ENCODE results near the gene MIOS. TPM values are rescaled to one million over a fixed set of nuclear protein-coding genes. Genes with fewer than 3 reads are reported as not detected.

MIOS gene
- total RNA-seq, 1 donor from 2014 or later: 15.1 TPM

GRCh38 chr7:7539711-7540110 lies 27.0 kb upstream of the MIOS start:
- Mint-ChIP-seq H3K27me3 (ENCODE audit: low read depth) (no peaks in the 10 kb centered on the region), H3K4me3 (ENCODE audit: unreplicated experiment) (no peak overlapping the region), H3K36me3 (ENCODE audit: low read depth) (no peaks in the 10 kb centered on the region), H3K27ac (ENCODE audit: unreplicated experiment) (no peak overlapping the region), H3K4me1 (ENCODE audit: low read depth) (peaks cover 8% of the 10 kb centered on the region), H3K9me3 (ENCODE audit: low read depth) (no peaks in the 10 kb centered on the region)
- TF ChIP-seq, protein P1, sequence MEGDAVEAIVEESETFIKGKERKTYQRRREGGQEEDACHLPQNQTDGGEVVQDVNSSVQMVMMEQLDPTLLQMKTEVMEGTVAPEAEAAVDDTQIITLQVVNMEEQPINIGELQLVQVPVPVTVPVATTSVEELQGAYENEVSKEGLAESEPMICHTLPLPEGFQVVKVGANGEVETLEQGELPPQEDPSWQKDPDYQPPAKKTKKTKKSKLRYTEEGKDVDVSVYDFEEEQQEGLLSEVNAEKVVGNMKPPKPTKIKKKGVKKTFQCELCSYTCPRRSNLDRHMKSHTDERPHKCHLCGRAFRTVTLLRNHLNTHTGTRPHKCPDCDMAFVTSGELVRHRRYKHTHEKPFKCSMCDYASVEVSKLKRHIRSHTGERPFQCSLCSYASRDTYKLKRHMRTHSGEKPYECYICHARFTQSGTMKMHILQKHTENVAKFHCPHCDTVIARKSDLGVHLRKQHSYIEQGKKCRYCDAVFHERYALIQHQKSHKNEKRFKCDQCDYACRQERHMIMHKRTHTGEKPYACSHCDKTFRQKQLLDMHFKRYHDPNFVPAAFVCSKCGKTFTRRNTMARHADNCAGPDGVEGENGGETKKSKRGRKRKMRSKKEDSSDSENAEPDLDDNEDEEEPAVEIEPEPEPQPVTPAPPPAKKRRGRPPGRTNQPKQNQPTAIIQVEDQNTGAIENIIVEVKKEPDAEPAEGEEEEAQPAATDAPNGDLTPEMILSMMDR (IDR thresholded peaks at IDR 0.05): no peak
- DNase-seq (ENCODE audit: low spot score): no peak

DNA sequence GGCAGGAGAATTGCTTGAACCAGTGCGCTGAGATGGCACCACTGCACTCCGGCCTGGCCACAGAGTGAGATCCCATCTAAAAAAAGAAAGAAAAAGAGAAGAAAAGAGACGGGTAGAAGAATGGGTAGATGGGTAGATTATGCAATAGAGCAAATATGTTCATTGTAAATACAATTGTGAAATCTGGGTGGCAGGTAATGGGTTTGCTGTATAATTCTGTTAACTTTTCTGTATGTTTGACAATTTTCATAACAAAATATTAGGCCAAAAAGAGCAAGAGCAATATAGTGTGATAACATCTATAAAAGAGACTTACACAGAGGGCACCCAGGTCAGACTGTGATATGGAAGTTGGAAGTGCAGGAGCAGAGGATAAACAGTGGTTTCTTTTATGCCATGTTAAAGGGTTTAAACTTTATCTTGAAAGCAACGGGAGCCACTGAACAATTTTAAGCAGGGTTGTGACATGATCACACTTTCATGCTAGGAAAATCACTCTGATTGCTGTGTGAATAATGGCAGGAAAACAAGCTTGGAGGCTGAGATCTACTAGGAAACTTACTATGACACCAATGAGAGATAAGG lies 24.3 kb upstream of the MIOS start:
- no peak overlapping the region for H3K27ac Mint-ChIP-seq (ENCODE audit: unreplicated experiment)
- no peak for DNase-seq (ENCODE audit: low spot score)
- peaks cover 3% of the 10 kb centered on the region for H3K4me1 Mint-ChIP-seq (ENCODE audit: low read depth)
- no peaks in the 10 kb centered on the region for H3K36me3 Mint-ChIP-seq (ENCODE audit: low read depth)
- H3K4me3 Mint-ChIP-seq (ENCODE audit: unreplicated experiment): no peak overlapping the region
- H3K27me3 Mint-ChIP-seq (ENCODE audit: low read depth): no peaks in the 10 kb centered on the region
- H3K9me3 Mint-ChIP-seq (ENCODE audit: low read depth): no peaks in the 10 kb centered on the region
- TF ChIP-seq, protein P1 (IDR thresholded peaks at IDR 0.05): no peak

DNA sequence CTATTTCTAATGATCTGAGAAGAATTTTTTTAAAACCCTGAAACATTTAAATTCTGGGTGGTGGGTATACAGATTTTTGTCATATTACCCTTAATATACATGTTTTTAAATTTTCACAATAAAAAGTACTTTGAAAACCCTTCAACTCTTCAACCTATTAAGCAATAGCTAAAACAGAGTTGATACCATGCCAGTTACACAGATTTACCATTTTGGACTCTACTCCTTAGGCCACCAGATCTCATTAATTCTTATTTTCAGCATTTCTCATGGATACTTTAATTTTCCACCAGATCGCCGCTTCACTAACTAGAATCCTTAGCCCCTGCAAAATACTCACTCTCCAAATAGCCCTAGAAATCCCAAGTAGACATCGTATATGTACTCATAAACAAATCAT lies 18.3 kb upstream of the MIOS start:
- Mint-ChIP-seq H3K27ac (ENCODE audit: unreplicated experiment) (no peak overlapping the region), H3K9me3 (ENCODE audit: low read depth) (no peaks in the 10 kb centered on the region), H3K4me3 (ENCODE audit: unreplicated experiment) (no peak overlapping the region), H3K36me3 (ENCODE audit: low read depth) (peaks cover 2% of the 10 kb centered on the region), H3K4me1 (ENCODE audit: low read depth) (peaks cover 3% of the 10 kb centered on the region), H3K27me3 (ENCODE audit: low read depth) (no peaks in the 10 kb centered on the region)
- TF ChIP-seq, protein P1 (IDR thresholded peaks at IDR 0.05): no peak
- DNase-seq (ENCODE audit: low spot score): no peak

DNA sequence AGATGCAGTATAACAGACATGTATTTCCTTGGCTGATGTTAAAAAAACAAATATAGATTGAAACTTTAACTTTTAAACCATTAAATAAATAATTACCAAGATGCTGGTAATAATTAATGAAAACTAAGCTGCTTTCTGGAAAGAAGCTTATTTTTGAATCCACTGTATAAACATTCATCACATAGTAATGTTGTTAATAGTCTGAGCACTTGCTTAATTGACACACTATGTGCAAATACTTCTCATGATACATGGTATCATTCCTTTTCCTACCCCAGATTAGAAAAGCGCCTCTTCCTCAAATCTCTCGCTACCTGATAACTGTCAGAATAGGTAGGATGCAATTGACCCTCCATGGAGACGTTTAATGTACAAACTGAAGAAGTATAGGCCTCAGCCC lies 16.0 kb upstream of the MIOS start:
- H3K27ac Mint-ChIP-seq (ENCODE audit: unreplicated experiment): no peak overlapping the region
- no peaks in the 10 kb centered on the region for H3K27me3 Mint-ChIP-seq (ENCODE audit: low read depth)
- no peak overlapping the region for H3K4me3 Mint-ChIP-seq (ENCODE audit: unreplicated experiment)
- TF ChIP-seq, protein P1 (IDR thresholded peaks at IDR 0.05): no peak
- H3K36me3 Mint-ChIP-seq (ENCODE audit: low read depth): peaks cover 2% of the 10 kb centered on the region
- peaks cover 13% of the 10 kb centered on the region for H3K4me1 Mint-ChIP-seq (ENCODE audit: low read depth)
- no peak for DNase-seq (ENCODE audit: low spot score)
- no peaks in the 10 kb centered on the region for H3K9me3 Mint-ChIP-seq (ENCODE audit: low read depth)

- TF ChIP-seq, protein P1 (IDR thresholded peaks at IDR 0.05): no peak
- no peaks in the 10 kb centered on the region for H3K27me3 Mint-ChIP-seq (ENCODE audit: low read depth)
- no peak overlapping the region for H3K27ac Mint-ChIP-seq (ENCODE audit: unreplicated experiment)
- no peak overlapping the region for H3K4me3 Mint-ChIP-seq (ENCODE audit: unreplicated experiment)
- H3K4me1 Mint-ChIP-seq (ENCODE audit: low read depth): peaks cover 13% of the 10 kb centered on the region
- DNase-seq (ENCODE audit: low spot score): no peak
- peaks cover 2% of the 10 kb centered on the region for H3K36me3 Mint-ChIP-seq (ENCODE audit: low read depth)
- H3K9me3 Mint-ChIP-seq (ENCODE audit: low read depth): no peaks in the 10 kb centered on the region
Measured at GRCh38 chr7:7552199-7552598, 14.5 kb upstream of the MIOS start.
